H1 (cell line): ENCODE data around the gene RPL37A. TPM values are rescaled to one million over a fixed set of nuclear protein-coding genes. Genes with fewer than 3 reads are reported as not detected.

Source experiments
- CTCF ChIA-PET: fragments of 300-600 bp; sonication (Branson Sonifier 250); formaldehyde crosslinking; loops from one replicate; lab custom pipeline; 2021; ENCODE audit not compliant: partially characterized antibody; lab: Charles Lee
- POLR2A ChIA-PET: fragments of 300-600 bp; sonication (Branson Sonifier 250); formaldehyde crosslinking; loops from one replicate; lab custom pipeline; 2021; ENCODE audit warnings: inconsistent platforms; ENCODE audit not compliant: partially characterized antibody; lab: Charles Lee
- DNase-seq, 2 experiments: peaks; one replicate each; pipeline versions ENCODE4 v3.0.0 to v3.0.0-alpha.2; 2010 to 2022; ENCODE audit warnings: low spot score in 2 of 2, low read depth in 1 of 2, mixed read lengths in 1 of 2
- FAIRE-seq: peaks from 2 replicates; lab custom pipeline; 2011; peaks lifted over from hg19 to GRCh38; lab: Jason Lieb, UNC
- H2AFZ ChIP-seq: 2 replicates; pipeline ENCODE4 v1.8.1; 2012; ENCODE audit warnings: low read length, inconsistent platforms
- H2AK5ac ChIP-seq: 2 replicates; pipeline ENCODE4 v1.6.1; 2013; ENCODE audit warnings: low read depth, low read length
- H2BK120ac ChIP-seq: replicated peaks from 2 replicates; pipeline ENCODE3; 2013; ENCODE audit warnings: low read depth, low read length, inconsistent platforms
- H2BK12ac ChIP-seq: 2 replicates; pipeline ENCODE4 v1.6.1; 2013; ENCODE audit warnings: low read depth, low read length
- H2BK15ac ChIP-seq: 2 replicates; pipeline ENCODE4 v1.6.1; 2013; ENCODE audit warnings: low read length
- H2BK20ac ChIP-seq: 2 replicates; pipeline ENCODE4 v1.6.1; 2013; ENCODE audit warnings: low read length
- H2BK5ac ChIP-seq: 2 replicates; pipeline ENCODE4 v1.6.1; 2013; ENCODE audit warnings: low read depth, low read length
- H3K14ac ChIP-seq: 2 replicates; pipeline ENCODE4 v1.6.1; 2013; ENCODE audit warnings: inconsistent platforms; ENCODE audit not compliant: insufficient read length
- H3K18ac ChIP-seq: 2 replicates; pipeline ENCODE4 v1.6.1; 2013; ENCODE audit warnings: low read length; ENCODE audit errors: extremely low read depth
- H3K23ac ChIP-seq: 2 replicates; pipeline ENCODE4 v1.6.1; 2013; ENCODE audit warnings: inconsistent platforms; ENCODE audit not compliant: insufficient read length
- H3K23me2 ChIP-seq: 2 replicates; pipeline ENCODE4 v1.6.1; 2013; ENCODE audit warnings: low read depth, low read length
- H3K27ac ChIP-seq: 2 replicates; pipeline ENCODE4 v1.6.1; 2011; ENCODE audit warnings: low read depth, low read length, inconsistent platforms
- H3K27me3 ChIP-seq, 4 experiments: replicated peaks in 1 of 4; 1 replicate in 1 of 4; 2 replicates in 3 of 4; pipeline versions ENCODE4 v1.6.1 to v1.8.1; 2011 to 2013; ENCODE audit warnings: low read length in 3 of 4, mild to moderate bottlenecking in 3 of 4, inconsistent platforms in 2 of 4, mixed read lengths in 2 of 4, moderate library complexity in 1 of 4; ENCODE audit not compliant: control insufficient read depth in 3 of 4, insufficient read depth in 3 of 4; ENCODE audit errors: extremely low read depth in 1 of 4
- H3K36me3 ChIP-seq, 4 experiments: 2 replicates each; pipeline versions ENCODE4 v1.6.1 to v1.8.1; 2011 to 2013; ENCODE audit warnings: mild to moderate bottlenecking in 4 of 4, low read length in 3 of 4, moderate library complexity in 2 of 4, control low read depth in 1 of 4, inconsistent platforms in 1 of 4; ENCODE audit not compliant: insufficient read depth in 4 of 4, control insufficient read depth in 2 of 4
- H3K4ac ChIP-seq: replicated peaks from 2 replicates; pipeline ENCODE3; 2013; ENCODE audit warnings: low read length, low read depth, mixed read lengths, inconsistent platforms; ENCODE audit not compliant: insufficient read length
- H3K4me1 ChIP-seq, 4 experiments: replicated peaks in 1 of 4; 1 replicate in 1 of 4; 2 replicates in 3 of 4; pipeline versions ENCODE4 v1.6.1 to v1.8.1; 2011 to 2013; ENCODE audit warnings: low read length in 3 of 4, inconsistent platforms in 2 of 4, mixed read lengths in 1 of 4; ENCODE audit not compliant: insufficient read depth in 4 of 4, control insufficient read depth in 3 of 4
- H3K4me2 ChIP-seq, 2 experiments: 2 replicates each; pipeline versions ENCODE4 v1.6.1 to v1.8.1; 2011 to 2013; ENCODE audit warnings: low read depth in 2 of 2, low read length in 2 of 2, control low read depth in 1 of 2, inconsistent platforms in 1 of 2, mild to moderate bottlenecking in 1 of 2; ENCODE audit not compliant: insufficient read depth in 1 of 2
- H3K4me3 ChIP-seq, 4 experiments: fragments of 200-600, 300-600 bp in 1 of 4; sonication (generic), shearing (Covaris generic), sonication (Bioruptor Twin) in 1 of 4; 2 replicates each; pipeline versions ENCODE4 v1.5.1 to v1.8.1; 2011 to 2016; ENCODE audit warnings: low read length in 4 of 4, low read depth in 3 of 4, control low read depth in 2 of 4, inconsistent platforms in 2 of 4, mild to moderate bottlenecking in 2 of 4, mixed read lengths in 1 of 4, moderate library complexity in 1 of 4; ENCODE audit not compliant: insufficient read depth in 2 of 4; ENCODE audit errors: extremely low read depth in 1 of 4
- H3K56ac ChIP-seq: replicated peaks from 2 replicates; pipeline ENCODE3; 2013; ENCODE audit warnings: low read depth, mild to moderate bottlenecking, mixed read lengths, low read length, inconsistent platforms; ENCODE audit not compliant: insufficient read length
- H3K79me1 ChIP-seq: 2 replicates; pipeline ENCODE4 v1.6.1; 2013; ENCODE audit warnings: low read depth, low read length, control low read depth
- H3K79me2 ChIP-seq, 2 experiments: 2 replicates each; pipeline versions ENCODE4 v1.6.1 to v1.8.1; 2012 to 2013; ENCODE audit warnings: low read length in 2 of 2, mild to moderate bottlenecking in 2 of 2, inconsistent platforms in 1 of 2; ENCODE audit not compliant: insufficient read depth in 2 of 2, control insufficient read depth in 1 of 2
- H3K9ac ChIP-seq, 4 experiments: replicated peaks in 1 of 4; 1 replicate in 1 of 4; 2 replicates in 3 of 4; pipeline versions ENCODE4 v1.6.1 to v1.8.1; 2011 to 2013; ENCODE audit warnings: low read depth in 3 of 4, low read length in 3 of 4, control low read depth in 2 of 4, mild to moderate bottlenecking in 2 of 4, moderate library complexity in 2 of 4, inconsistent platforms in 1 of 4; ENCODE audit errors: extremely low read depth in 1 of 4
- H3K9me3 ChIP-seq, 2 experiments: 2 replicates each; pipeline versions ENCODE4 v1.6.1 to v1.8.1; 2012 to 2013; ENCODE audit warnings: mild to moderate bottlenecking in 2 of 2, moderate library complexity in 2 of 2, control low read depth in 1 of 2, inconsistent platforms in 1 of 2, low read depth in 1 of 2, low read length in 1 of 2, mixed read lengths in 1 of 2; ENCODE audit not compliant: insufficient read depth in 2 of 2
- H4K20me1 ChIP-seq, 2 experiments: replicated peaks in 1 of 2; 2 replicates each; pipeline versions ENCODE3 to v1.8.1; 2011 to 2013; ENCODE audit warnings: inconsistent platforms in 2 of 2, low read length in 2 of 2, mild to moderate bottlenecking in 1 of 2; ENCODE audit not compliant: insufficient read depth in 2 of 2, control insufficient read depth in 1 of 2
- H4K5ac ChIP-seq: 2 replicates; pipeline ENCODE4 v1.6.1; 2013; ENCODE audit warnings: low read length, low read depth, mixed read lengths, inconsistent platforms; ENCODE audit not compliant: insufficient read length
- H4K8ac ChIP-seq: 2 replicates; pipeline ENCODE4 v1.8.0; 2013; ENCODE audit warnings: mild to moderate bottlenecking, moderate library complexity, low read length, inconsistent platforms; ENCODE audit not compliant: insufficient read depth; ENCODE audit errors: extremely low read depth
- H4K91ac ChIP-seq: replicated peaks from 2 replicates; pipeline ENCODE3; 2013; ENCODE audit warnings: low read length, mixed read lengths, inconsistent platforms; ENCODE audit not compliant: insufficient read length
- CBX5 ChIP-seq: fragments of 300-800, 300-1000 bp; sonication (generic); IDR thresholded peaks from 2 replicates; pipeline ENCODE4 v1.7.1; 2016; ENCODE audit warnings: antibody characterized with exemption, low read length, low read depth
- CHD2 ChIP-seq: IDR thresholded peaks from 2 replicates; pipeline ENCODE4 v1.6.1; 2012; ENCODE audit warnings: low read length, improper control_type of control experiment
- CREB1 ChIP-seq: IDR thresholded peaks from 2 replicates; pipeline ENCODE4 v1.6.1; 2012; ENCODE audit warnings: inconsistent platforms
- EP300 ChIP-seq, 2 experiments: IDR thresholded peaks; 1 replicate in 1 of 2; 2 replicates in 1 of 2; pipeline ENCODE4 v1.6.1; 2011 to 2012; ENCODE audit warnings: low read depth in 2 of 2, low read length in 2 of 2, mild to moderate bottlenecking in 2 of 2, borderline replicate concordance in 1 of 2, inconsistent platforms in 1 of 2, moderate library complexity in 1 of 2
- HDAC6 ChIP-seq: IDR thresholded peaks from one replicate; pipeline ENCODE4 v1.7.1; 2012; ENCODE audit warnings: low read depth, mild to moderate bottlenecking, inconsistent platforms, low read length, moderate library complexity
- JUND ChIP-seq: IDR thresholded peaks from 2 replicates; pipeline ENCODE4 v1.6.1; 2011; ENCODE audit warnings: mild to moderate bottlenecking, improper control_type of control experiment, low read length
- POLR2A ChIP-seq, 2 experiments: IDR thresholded peaks; 1 replicate in 1 of 2; 2 replicates in 1 of 2; pipeline ENCODE4 v1.6.1; 2011; ENCODE audit warnings: low read depth in 2 of 2, low read length in 2 of 2, mild to moderate bottlenecking in 2 of 2; ENCODE audit errors: control extremely low read depth in 1 of 2
- POLR2AphosphoS5 ChIP-seq: IDR thresholded peaks from 2 replicates; pipeline ENCODE4 v1.6.1; 2011; ENCODE audit warnings: low read depth, low read length
- RBBP5 ChIP-seq: IDR thresholded peaks from 2 replicates; pipeline ENCODE4 v1.7.1; 2012; ENCODE audit warnings: low read depth, mild to moderate bottlenecking, inconsistent platforms, low read length, moderate library complexity, borderline replicate concordance
- SP2 ChIP-seq: IDR thresholded peaks from 2 replicates; pipeline ENCODE4 v1.6.1; 2012; ENCODE audit warnings: mild to moderate bottlenecking, low read length, inconsistent platforms
- SP4 ChIP-seq: IDR thresholded peaks from 2 replicates; pipeline ENCODE4 v1.6.1; 2012; ENCODE audit warnings: low read length, inconsistent platforms
- SRF ChIP-seq: IDR thresholded peaks from 2 replicates; pipeline ENCODE4 v1.6.1; 2011; ENCODE audit warnings: mild to moderate bottlenecking, low read depth, low read length, moderate library complexity
- TCF12 ChIP-seq: IDR thresholded peaks from 2 replicates; pipeline ENCODE4 v1.6.1; 2011; ENCODE audit warnings: low read depth, mild to moderate bottlenecking, low read length
- WGBS, 2 experiments: shearing (Covaris generic) in 1 of 2; methylation state at CpG; one replicate each; pipeline versions ENCODE4 v1.1.6 to v1.1.7; 2013 to 2015; ENCODE audit warnings: low lambda C conversion rate in 2 of 2, mixed read lengths in 2 of 2, inconsistent platforms in 1 of 2, low coverage in 1 of 2, missing lambda C conversion rate in 1 of 2; ENCODE audit not compliant: insufficient replicate concordance in 2 of 2, insufficient coverage in 1 of 2, insufficient read length in 1 of 2; ENCODE audit errors: extremely low coverage in 1 of 2, missing lambda C conversion rate in 1 of 2; 5-methylcytosine and 5-hydroxymethylcytosine counted together
- polyA plus RNA-seq, 7 experiments: library from polyadenylated mRNA; depleted of rRNA in 3 of 7; stranded (reverse) in 5 of 7; unstranded in 2 of 7; fragments of >200 nt in 5 of 7; fragments of 200-250 nt in 2 of 7; gene quantifications; 1 replicate in 5 of 7; 2 replicates in 1 of 7; 4 replicates in 1 of 7; pipeline versions ENCODE4 v1.2.1 to v1.2.3, GENCODE V29; 2011 to 2013; ENCODE audit warnings: missing spikeins in 2 of 7, mixed read lengths in 2 of 7
- total RNA-seq: library from RNA; stranded (reverse); fragmentation: NEBNext Ultra II Directional; extraction: Animal tissue kit (Norgen Biotek cat#: 25700); gene quantifications from 2 replicates; pipeline ENCODE4 v1.2.1, GENCODE V29; 2021
- TF ChIP-seq, protein P1 (sequence below): IDR thresholded peaks from 2 replicates; pipeline ENCODE4 v1.6.1; 2011; ENCODE audit warnings: low read depth, mild to moderate bottlenecking, low read length; ENCODE audit not compliant: insufficient read depth

The RPL37A gene
- total and polyA plus RNA-seq, 2 of the 8 experiments (the other 6 are each of a cell fraction or from before 2014, with no cell fraction given), result 1,737 to 3,180 TPM

DNA sequence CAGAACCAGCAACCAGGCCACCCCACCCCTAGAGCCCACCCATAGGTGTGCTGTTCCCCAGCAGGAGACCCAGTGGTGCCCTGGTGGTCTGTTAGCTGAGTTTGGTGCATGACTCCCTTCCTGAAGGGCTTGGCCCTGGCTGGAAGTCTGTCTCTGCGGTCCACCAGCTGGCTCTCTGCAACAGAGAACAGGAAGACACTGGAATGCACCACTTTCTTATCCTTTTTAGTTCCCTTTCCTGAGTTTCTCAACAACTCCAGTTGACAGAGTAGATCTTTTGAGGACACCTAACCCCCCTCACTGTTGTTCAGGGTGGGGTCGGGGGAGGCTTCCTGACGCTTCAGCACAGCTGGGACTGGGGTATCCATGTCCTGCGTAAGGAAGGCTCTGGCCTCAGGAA, 11.9 kb upstream of the RPL37A start:
- Histone ChIP-seq H3K9ac (no peak overlapping the region), H3K18ac (no peak overlapping the region), H3K27me3 (no peaks in the 10 kb centered on the region; a peak in 1 of 7 replicates), H2BK12ac (no peak overlapping the region), H3K36me3 (peaks cover 0 to 6% (median 1%) of the 10 kb centered on the region in 4 experiments; a peak in 2 of 8 replicates), H4K20me1 (no peaks in the 10 kb centered on the region), H3K4ac (no peak overlapping the region), H2AK5ac (peak overlapping the region; percentile 53; the same call in 1 of the 2 replicates), H3K56ac (no peak overlapping the region), H2BK5ac (no peak overlapping the region), H4K5ac (no peak overlapping the region), H3K79me1 (no peaks in the 10 kb centered on the region), H3K14ac (no peak overlapping the region), H2AFZ (no peak overlapping the region), H2BK120ac (no peak overlapping the region), H3K9me3 (no peaks in the 10 kb centered on the region), H3K4me2 (no peak overlapping the region), H3K4me1 (no peaks in the 10 kb centered on the region), H4K8ac (no peak overlapping the region), H3K27ac (no peak overlapping the region), H3K23ac (no peak overlapping the region), H2BK15ac (no peak overlapping the region), H3K79me2 (no peaks in the 10 kb centered on the region), H4K91ac (no peak overlapping the region), H2BK20ac (no peak overlapping the region), H3K23me2 (no peaks in the 10 kb centered on the region), H3K4me3 (no peak overlapping the region)
- CTCF ChIA-PET, result interaction anchor here (1.1 to 2.3 kb wide), 4 partner anchors 9 to 81 kb away, joined by 3 to 5 read pairs (median 4); no protein-coding TSS in a partner anchor
- DNase-seq, result no peak
- POLR2A ChIA-PET, result interaction anchor here (1.4 to 7.0 kb wide), 3 partner anchors 12 to 134 kb away, joined by 4 to 65 read pairs (median 8); partner anchors contain the start of gene RPL37A
- WGBS, 2 experiments, result 84% methylated on average over 4 of the region's 4 CpGs; no CpG with 5 or more reads in 1 of the 2 experiments
- no peak for FAIRE-seq
- TF ChIP-seq CHD2 (no peak), HDAC6 (no peak), POLR2A (IDR thresholded peaks at IDR 0.05; ENCODE audit: control extremely low read depth in 1 of 2, low read depth in 2 of 2, low read length in 2 of 2) (no peak), CBX5 (no peak), RBBP5 (no peak), JUND (no peak), SP4 (no peak), SP2 (no peak), POLR2AphosphoS5 (no peak), TCF12 (no peak), EP300 (IDR thresholded peaks at IDR 0.05; ENCODE audit: borderline replicate concordance in 1 of 2, low read depth in 2 of 2, low read length in 2 of 2) (no peak), CREB1 (no peak), SRF (no peak)
- TF ChIP-seq, protein P1, sequence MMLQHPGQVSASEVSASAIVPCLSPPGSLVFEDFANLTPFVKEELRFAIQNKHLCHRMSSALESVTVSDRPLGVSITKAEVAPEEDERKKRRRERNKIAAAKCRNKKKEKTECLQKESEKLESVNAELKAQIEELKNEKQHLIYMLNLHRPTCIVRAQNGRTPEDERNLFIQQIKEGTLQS, result no peak
